ENCODE results near the gene DRC1.

The DRC1 gene

DNA sequence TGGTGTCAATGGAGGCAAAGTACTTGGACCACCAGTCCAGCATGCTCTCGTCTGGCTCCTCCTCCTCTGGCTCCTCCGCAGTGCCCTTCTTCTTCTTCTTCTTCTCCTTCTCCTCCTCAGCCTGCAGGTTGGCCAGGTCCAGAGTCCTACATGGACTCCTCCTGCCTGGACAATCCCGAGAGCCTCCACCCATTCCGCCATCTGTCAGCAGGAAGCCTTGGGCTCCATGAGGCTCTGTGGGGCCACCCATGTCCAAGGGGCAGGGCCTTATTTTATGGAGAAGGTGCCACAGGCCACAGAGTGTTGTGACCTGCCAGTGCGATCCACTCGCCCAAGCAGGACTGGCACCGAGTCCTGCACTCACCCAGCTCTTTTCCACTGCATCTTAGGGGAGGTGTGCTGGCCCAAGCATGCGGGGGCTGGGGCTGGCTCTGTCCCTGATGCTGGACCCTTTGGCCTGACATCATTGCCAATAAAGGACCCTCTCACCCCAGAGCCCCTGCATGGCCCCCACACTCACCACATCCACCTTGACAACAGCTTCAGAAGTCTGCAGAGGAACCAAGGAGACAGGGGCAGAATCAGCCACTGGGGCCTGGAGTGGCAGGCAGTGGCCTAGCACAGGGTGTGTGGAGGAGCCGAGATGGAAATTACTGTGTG, 69.0 kb downstream of the DRC1 start:
- Histone ChIP-seq H3K4me3 (ENCODE audit: low read depth, low read length) (no peak overlapping the region), H3K27ac (no peak overlapping the region), H2AFZ (no peak overlapping the region), H3K36me3 (ENCODE audit: control insufficient read depth, insufficient read depth, low read length) (no peaks in the 10 kb centered on the region), H3K4me2 (ENCODE audit: low read length) (no peak overlapping the region), H3K79me2 (no peaks in the 10 kb centered on the region), H3K4me1 (no peaks in the 10 kb centered on the region), H3K9me3 (ENCODE audit: control insufficient read depth, low read length) (no peaks in the 10 kb centered on the region), H3K9ac (no peak overlapping the region), H3K27me3 (ENCODE audit: control insufficient read depth, insufficient read depth, low read length) (no peaks in the 10 kb centered on the region)
- TF ChIP-seq, protein P1, sequence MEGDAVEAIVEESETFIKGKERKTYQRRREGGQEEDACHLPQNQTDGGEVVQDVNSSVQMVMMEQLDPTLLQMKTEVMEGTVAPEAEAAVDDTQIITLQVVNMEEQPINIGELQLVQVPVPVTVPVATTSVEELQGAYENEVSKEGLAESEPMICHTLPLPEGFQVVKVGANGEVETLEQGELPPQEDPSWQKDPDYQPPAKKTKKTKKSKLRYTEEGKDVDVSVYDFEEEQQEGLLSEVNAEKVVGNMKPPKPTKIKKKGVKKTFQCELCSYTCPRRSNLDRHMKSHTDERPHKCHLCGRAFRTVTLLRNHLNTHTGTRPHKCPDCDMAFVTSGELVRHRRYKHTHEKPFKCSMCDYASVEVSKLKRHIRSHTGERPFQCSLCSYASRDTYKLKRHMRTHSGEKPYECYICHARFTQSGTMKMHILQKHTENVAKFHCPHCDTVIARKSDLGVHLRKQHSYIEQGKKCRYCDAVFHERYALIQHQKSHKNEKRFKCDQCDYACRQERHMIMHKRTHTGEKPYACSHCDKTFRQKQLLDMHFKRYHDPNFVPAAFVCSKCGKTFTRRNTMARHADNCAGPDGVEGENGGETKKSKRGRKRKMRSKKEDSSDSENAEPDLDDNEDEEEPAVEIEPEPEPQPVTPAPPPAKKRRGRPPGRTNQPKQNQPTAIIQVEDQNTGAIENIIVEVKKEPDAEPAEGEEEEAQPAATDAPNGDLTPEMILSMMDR (IDR thresholded peaks at IDR 0.05), result no peak

DNA sequence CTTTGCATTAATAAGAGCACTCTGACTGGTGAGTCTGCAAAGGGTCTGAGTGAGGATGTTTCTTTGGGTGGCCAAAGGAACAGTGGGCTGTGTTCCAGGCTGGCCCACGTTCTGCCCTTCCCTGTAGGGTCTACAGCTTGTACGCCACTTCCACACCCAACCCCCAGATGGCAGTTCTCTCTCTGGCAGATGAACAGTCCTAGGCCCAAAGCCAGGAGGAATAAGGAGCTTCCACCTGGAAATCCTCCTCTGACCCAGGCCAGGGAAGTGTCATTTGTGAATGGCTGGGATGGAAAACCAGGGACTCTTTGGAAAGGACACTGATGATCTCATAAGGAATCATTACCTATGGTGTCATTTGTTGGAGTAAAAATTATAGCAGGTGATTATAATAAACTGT, 69.6 kb downstream of the DRC1 start:
- no peak overlapping the region for H3K4me2 ChIP-seq (ENCODE audit: low read length)
- no peaks in the 10 kb centered on the region for H3K79me2 ChIP-seq
- no peaks in the 10 kb centered on the region for H3K9me3 ChIP-seq (ENCODE audit: control insufficient read depth, low read length)
- no peak overlapping the region for H3K9ac ChIP-seq
- no peaks in the 10 kb centered on the region for H3K27me3 ChIP-seq (ENCODE audit: control insufficient read depth, insufficient read depth, low read length)
- TF ChIP-seq, protein P1 (IDR thresholded peaks at IDR 0.05), result no peak
- H2AFZ ChIP-seq, result no peak overlapping the region
- no peaks in the 10 kb centered on the region for H3K4me1 ChIP-seq
- H3K4me3 ChIP-seq (ENCODE audit: low read depth, low read length), result no peak overlapping the region
- H3K36me3 ChIP-seq (ENCODE audit: control insufficient read depth, insufficient read depth, low read length), result no peaks in the 10 kb centered on the region
- no peak overlapping the region for H3K27ac ChIP-seq

DNA sequence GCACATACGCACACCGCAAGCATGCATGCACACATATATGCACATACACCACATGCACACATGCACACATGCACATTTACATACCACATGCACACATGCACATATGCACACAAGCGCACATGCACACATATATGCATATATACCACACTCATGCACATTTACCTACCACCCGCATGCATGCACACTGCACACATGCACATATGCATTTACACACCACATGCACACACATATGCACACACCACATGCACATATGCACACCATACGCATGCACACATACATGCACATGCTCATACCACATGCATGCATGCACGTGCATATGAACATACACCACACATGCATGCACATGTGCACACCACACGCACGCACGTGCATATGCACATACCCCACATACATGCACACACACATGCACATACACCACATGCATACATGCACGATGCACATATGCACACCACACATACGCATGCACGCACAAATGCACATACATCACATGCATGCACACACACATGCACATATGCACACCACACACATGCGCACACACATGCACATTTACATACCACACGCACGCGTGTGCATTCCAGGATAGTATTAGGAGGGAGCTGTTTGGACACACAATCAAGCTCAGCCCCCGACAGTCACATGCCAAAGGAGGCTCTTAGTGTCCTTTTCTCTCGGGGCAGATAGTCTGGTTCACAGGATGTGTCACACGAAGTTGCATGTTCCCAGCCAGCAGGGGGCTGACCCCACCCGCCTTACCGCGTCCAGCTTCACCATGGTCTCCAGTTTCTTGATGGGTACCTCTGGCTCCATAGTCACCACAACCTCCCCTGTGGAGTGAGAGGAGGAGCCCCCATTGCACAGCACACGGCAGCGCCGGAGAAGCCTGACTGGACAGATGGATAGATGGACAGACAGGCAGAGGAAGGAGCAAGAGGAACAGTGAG, 70.3 kb downstream of the DRC1 start:
- H3K27me3 ChIP-seq (ENCODE audit: control insufficient read depth, insufficient read depth, low read length), result no peaks in the 10 kb centered on the region
- H2AFZ ChIP-seq, result no peak overlapping the region
- no peaks in the 10 kb centered on the region for H3K36me3 ChIP-seq (ENCODE audit: control insufficient read depth, insufficient read depth, low read length)
- H3K9me3 ChIP-seq (ENCODE audit: control insufficient read depth, low read length), result no peaks in the 10 kb centered on the region
- H3K4me1 ChIP-seq, result no peaks in the 10 kb centered on the region
- H3K4me3 ChIP-seq (ENCODE audit: low read depth, low read length), result no peak overlapping the region
- no peak overlapping the region for H3K4me2 ChIP-seq (ENCODE audit: low read length)
- H3K79me2 ChIP-seq, result no peaks in the 10 kb centered on the region
- H3K27ac ChIP-seq, result no peak overlapping the region
- TF ChIP-seq, protein P1 (IDR thresholded peaks at IDR 0.05), result no peak
- H3K9ac ChIP-seq, result no peak overlapping the region

DNA sequence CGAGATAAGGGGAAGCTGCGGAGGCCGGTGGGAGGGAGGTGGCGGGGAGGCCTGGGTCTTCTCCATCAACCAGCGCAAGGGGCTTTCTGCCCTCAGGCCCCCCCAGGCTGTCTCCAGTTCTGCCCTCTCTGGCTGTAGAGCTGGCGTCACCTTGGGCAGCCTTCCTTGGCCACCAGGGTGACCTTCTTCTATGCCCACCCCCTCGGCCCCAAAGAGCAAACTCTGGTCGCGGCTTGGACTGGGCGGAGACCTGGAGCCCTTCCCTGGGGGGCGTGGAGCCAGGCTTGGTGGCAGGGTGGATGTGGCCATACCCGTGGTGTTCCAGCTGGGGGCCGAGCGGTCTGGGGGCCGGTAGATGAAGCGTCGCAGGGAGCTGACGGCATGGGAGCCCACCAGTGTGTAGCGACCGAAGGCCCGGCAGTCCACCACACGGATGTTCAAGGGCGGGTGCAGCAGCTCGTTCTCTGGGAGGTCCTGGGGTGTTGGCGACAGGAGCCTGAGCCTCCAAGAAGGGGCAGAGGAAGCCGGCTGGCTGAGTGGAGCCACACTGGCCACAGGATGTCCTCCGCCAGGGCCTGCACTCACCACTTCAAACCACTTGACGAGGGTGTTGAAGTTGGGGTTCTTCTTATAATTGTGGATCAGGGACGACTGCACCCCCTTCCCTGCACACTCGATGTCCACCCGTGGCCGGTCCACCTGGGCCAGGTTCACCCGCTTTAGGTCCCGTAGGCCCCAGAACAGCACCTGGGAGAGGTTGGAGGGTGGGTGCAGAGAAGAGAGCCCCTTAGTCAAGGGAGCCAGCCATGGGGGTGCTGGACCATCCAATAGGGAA, 71.3 kb downstream of the DRC1 start:
- TF ChIP-seq, protein P1 (IDR thresholded peaks at IDR 0.05), result no peak
- Histone ChIP-seq H3K27ac (no peak overlapping the region), H3K4me2 (ENCODE audit: low read length) (no peak overlapping the region), H3K9ac (no peak overlapping the region), H3K4me3 (ENCODE audit: low read depth, low read length) (no peak overlapping the region), H3K27me3 (ENCODE audit: control insufficient read depth, insufficient read depth, low read length) (no peaks in the 10 kb centered on the region), H3K36me3 (ENCODE audit: control insufficient read depth, insufficient read depth, low read length) (no peaks in the 10 kb centered on the region), H3K79me2 (no peaks in the 10 kb centered on the region), H2AFZ (no peak overlapping the region), H3K9me3 (ENCODE audit: control insufficient read depth, low read length) (no peaks in the 10 kb centered on the region), H3K4me1 (no peaks in the 10 kb centered on the region)

Measured in parathyroid adenoma (tissue), 2 donors.